Fibroblast of lung (primary cell): ENCODE data around the gene LY9.

Source experiments
- EZH2 ChIP-seq: IDR thresholded peaks from 2 replicates; pipeline ENCODE4 v1.5.1; 2012; ENCODE audit warnings: low read length, control low read depth, mild to moderate bottlenecking; ENCODE audit errors: missing control alignments
- TF ChIP-seq, protein P1 (sequence below), 2 donors: IDR thresholded peaks in 1 of 2; conservative IDR thresholded peaks in 1 of 2; 1 replicate in 1 of 2; 2 replicates in 1 of 2; pipeline ENCODE4 v1.5.1; 2011 to 2012; ENCODE audit warnings: low read length in 2 of 2, control low read depth in 1 of 2, inconsistent platforms in 1 of 2, low read depth in 1 of 2, mild to moderate bottlenecking in 1 of 2

DNA sequence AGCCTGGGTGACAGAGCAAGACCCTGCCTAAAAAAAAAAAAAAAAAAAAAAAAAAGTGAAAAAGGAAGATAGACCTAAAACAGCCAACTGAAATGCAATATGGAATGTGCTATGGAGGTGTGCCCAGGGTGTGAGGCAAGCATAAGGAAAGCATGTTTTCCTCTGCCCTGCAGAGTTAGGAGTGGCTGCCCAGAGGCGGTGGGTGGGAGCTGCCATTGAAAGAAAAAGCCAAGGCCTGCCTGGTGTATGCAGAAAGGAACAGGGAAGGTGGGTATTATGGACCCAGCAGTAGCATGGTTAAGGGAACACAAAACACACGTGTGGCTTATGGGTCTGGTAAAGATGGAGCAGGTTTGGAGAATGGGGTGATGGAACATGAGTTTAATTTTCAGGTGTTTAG lies 57.8 kb downstream of the LY9 start:
- TF ChIP-seq, protein P1, sequence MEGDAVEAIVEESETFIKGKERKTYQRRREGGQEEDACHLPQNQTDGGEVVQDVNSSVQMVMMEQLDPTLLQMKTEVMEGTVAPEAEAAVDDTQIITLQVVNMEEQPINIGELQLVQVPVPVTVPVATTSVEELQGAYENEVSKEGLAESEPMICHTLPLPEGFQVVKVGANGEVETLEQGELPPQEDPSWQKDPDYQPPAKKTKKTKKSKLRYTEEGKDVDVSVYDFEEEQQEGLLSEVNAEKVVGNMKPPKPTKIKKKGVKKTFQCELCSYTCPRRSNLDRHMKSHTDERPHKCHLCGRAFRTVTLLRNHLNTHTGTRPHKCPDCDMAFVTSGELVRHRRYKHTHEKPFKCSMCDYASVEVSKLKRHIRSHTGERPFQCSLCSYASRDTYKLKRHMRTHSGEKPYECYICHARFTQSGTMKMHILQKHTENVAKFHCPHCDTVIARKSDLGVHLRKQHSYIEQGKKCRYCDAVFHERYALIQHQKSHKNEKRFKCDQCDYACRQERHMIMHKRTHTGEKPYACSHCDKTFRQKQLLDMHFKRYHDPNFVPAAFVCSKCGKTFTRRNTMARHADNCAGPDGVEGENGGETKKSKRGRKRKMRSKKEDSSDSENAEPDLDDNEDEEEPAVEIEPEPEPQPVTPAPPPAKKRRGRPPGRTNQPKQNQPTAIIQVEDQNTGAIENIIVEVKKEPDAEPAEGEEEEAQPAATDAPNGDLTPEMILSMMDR (conservative IDR thresholded peaks at IDR 0.05 in 1 of 2, IDR thresholded peaks at IDR 0.05 in 1 of 2; ENCODE audit: low read depth in 1 of 2, low read length in 2 of 2), result no peak
- TF ChIP-seq EZH2, result no peak
